ENCODE measurements around the gene C15orf62.

DNA sequence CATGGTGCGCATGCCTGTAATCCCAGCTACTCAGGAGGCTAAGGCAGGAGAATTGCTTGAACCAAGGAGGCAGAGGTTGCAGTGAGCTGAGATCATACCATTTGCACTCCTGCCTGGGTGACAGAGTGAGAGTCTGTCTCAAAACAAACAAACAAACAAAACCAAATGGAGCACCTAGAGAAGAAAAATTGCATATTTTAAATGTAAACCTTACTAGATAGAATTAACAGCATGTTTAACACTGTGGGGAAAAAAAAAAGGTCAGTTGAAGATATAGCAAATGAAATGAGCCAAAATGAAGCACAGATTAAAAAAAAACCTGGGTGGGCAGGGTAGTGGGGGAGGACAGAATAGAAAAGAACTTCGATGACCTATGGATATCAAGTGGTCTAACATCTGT, 51.4 kb downstream of the C15orf62 start:
- TF ChIP-seq, protein P1, sequence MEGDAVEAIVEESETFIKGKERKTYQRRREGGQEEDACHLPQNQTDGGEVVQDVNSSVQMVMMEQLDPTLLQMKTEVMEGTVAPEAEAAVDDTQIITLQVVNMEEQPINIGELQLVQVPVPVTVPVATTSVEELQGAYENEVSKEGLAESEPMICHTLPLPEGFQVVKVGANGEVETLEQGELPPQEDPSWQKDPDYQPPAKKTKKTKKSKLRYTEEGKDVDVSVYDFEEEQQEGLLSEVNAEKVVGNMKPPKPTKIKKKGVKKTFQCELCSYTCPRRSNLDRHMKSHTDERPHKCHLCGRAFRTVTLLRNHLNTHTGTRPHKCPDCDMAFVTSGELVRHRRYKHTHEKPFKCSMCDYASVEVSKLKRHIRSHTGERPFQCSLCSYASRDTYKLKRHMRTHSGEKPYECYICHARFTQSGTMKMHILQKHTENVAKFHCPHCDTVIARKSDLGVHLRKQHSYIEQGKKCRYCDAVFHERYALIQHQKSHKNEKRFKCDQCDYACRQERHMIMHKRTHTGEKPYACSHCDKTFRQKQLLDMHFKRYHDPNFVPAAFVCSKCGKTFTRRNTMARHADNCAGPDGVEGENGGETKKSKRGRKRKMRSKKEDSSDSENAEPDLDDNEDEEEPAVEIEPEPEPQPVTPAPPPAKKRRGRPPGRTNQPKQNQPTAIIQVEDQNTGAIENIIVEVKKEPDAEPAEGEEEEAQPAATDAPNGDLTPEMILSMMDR (IDR thresholded peaks at IDR 0.05), result no peak
- TF ChIP-seq POLR2A (IDR thresholded peaks at IDR 0.05) (no peak), EP300 (IDR thresholded peaks at IDR 0.05) (no peak), POLR2AphosphoS5 (IDR thresholded peaks at IDR 0.05) (no peak)

Data from upper lobe of left lung (tissue), 4 donors.